Heart left ventricle (tissue), 16 donors: ENCODE measurements around the gene PCNX1. TPM values are rescaled to one million over a fixed set of nuclear protein-coding genes. Genes with fewer than 3 reads are reported as not detected.
"Not testable (repeated sequence)": the region's sequence is repeated elsewhere in the genome, so short reads cannot be mapped to it uniquely, and the experiment has no call there.

ENCODE experiments used
- ATAC-seq, 4 donors: fragments of 200-7000 bp; cut with Tn5 transposase; one replicate each; pipeline ENCODE4 v1.9.1; 2020 to 2022; ENCODE audit warnings: moderate library complexity in 4 of 4, mild to moderate bottlenecking in 3 of 4, moderate number of reproducible peaks in 1 of 4
- DNase-seq, 5 donors: peaks; one replicate each; pipeline ENCODE4 v3.0.0-alpha.2; 2020
- H3K27ac ChIP-seq, 12 donors: fragments of 200-600 bp; sonication (generic) in 4 of 12; one replicate each; pipeline versions ENCODE4 v1.5.0 to v1.8.0; 2016 to 2022; ENCODE audit warnings: mild to moderate bottlenecking in 2 of 12
- H3K27me3 ChIP-seq, 9 donors: fragments of 200-600 bp; sonication (generic) in 2 of 9; one replicate each; pipeline versions ENCODE4 v1.5.1 to v1.8.0; 2016 to 2022; ENCODE audit warnings: mild to moderate bottlenecking in 3 of 9
- H3K36me3 ChIP-seq, 9 donors: fragments of 200-600 bp; sonication (generic) in 2 of 9; one replicate each; pipeline versions ENCODE4 v1.5.0 to v1.8.0; 2018 to 2022; ENCODE audit warnings: mild to moderate bottlenecking in 2 of 9
- H3K4me1 ChIP-seq, 12 donors: fragments of 200-600 bp; sonication (generic) in 4 of 12; one replicate each; pipeline versions ENCODE4 v1.5.0 to v1.8.0; 2016 to 2022; ENCODE audit warnings: mild to moderate bottlenecking in 3 of 12
- H3K4me3 ChIP-seq, 12 donors: fragments of 200-600 bp; sonication (generic) in 4 of 12; one replicate each; pipeline versions ENCODE4 v1.5.0 to v1.8.0; 2017 to 2022; ENCODE audit warnings: mild to moderate bottlenecking in 9 of 12, moderate library complexity in 4 of 12
- H3K9me3 ChIP-seq, 12 donors: fragments of 200-600 bp; sonication (generic) in 4 of 12; one replicate each; pipeline versions ENCODE4 v1.5.0 to v1.8.0; 2016 to 2022; ENCODE audit warnings: mild to moderate bottlenecking in 1 of 12
- CTCF ChIP-seq, 12 donors: fragments of 200-600 bp; sonication (generic) in 4 of 12; IDR thresholded peaks; one replicate each; pipeline versions ENCODE4 v1.5.0 to v1.8.0; 2018 to 2022; ENCODE audit warnings: antibody characterized with exemption in 12 of 12, mild to moderate bottlenecking in 5 of 12
- POLR2A ChIP-seq, 2 donors: fragments of 450-650 bp; IDR thresholded peaks; one replicate each; pipeline ENCODE4 v1.6.1; 2017; ENCODE audit warnings: antibody characterized with exemption in 2 of 2, mild to moderate bottlenecking in 2 of 2, moderate library complexity in 2 of 2
- WGBS, 4 donors: extraction: QIAGEN DNeasy Blood & Tissue Kit in 2 of 4; methylation state at CpG; one replicate each; pipeline versions ENCODE4 v1.1.5 to v1.1.7; 2013 to 2018; 5-methylcytosine and 5-hydroxymethylcytosine counted together
- intact Hi-C, 10 donors: fragments of 100-400 bp; cut with DNase I; formaldehyde crosslinking; loops; one replicate each; pipeline versions ENCODE4 v1.11.1 to v1.14.2; 2022
- polyA plus RNA-seq, 2 donors: library from polyadenylated mRNA; stranded (reverse); fragments of 200-250 nt; gene quantifications; one replicate each; pipeline ENCODE4 v1.2.3, GENCODE V29; 2013
- total RNA-seq, 9 donors: library from RNA; depleted of rRNA in 2 of 9; stranded (reverse); fragments of >200 nt in 2 of 9; fragmentation: NEBNext Ultra II Directional in 3 of 9; extraction: Animal tissue kit (Norgen Biotek cat#: 25700) in 3 of 9; gene quantifications; one replicate each; pipeline versions ENCODE4 v1.1.0 to v1.2.4, GENCODE V29; 2016 to 2023
- donor health status: ischemic (EF 13 %, LVEDD 7.1; RV severe dilation, severe dysfunction).
- donor health status: healthy with polysubstance abuse.
- donor health status: DM: no; HTN: yes; CAD: no.
- donor health status: DM: no; HTN: no; CAD: no.
- donor health status: ischemic (EF 25% LVEDD 6.9; RV normal size, moderate dysfunction).
- donor health status: ischemic (EF 25% LVEDD 5.7; RV mildly dilated, moderate dysfunction).
- donor health status: healthy.
- donor health status: DM: yes; HTN: yes; CAD: no.
- donor health status: ischemic (EF 35%, LVEDD 5.7; RV mildly dilated, moderate dysfunction).
- donor health status: nonischemic (EF 11% LVEDD 7.7; RV severe dilation, severe dysfunction).
- donor health status: DM: yes; HTN: yes; CAD: no.
- donor health status: PGD.
- donor health status: ischemic (EF 29% LVEDD 5.4; RV normal size, mild dysfunction).
- donor health status: nonischemic (EF 23%, LVEDD 6.1; RV moderate dilation, normal function).

Gene PCNX1
- total and polyA plus RNA-seq, 11 donors = 6.1 to 64.7 (median 52.7) TPM

GRCh38 chr14:71142375-71143038 lies 235.2 kb downstream of the PCNX1 start:
- H3K4me1 ChIP-seq = peaks cover 0 to 33% (median 0%) of the 10 kb centered on the region in 12 donors
- no peaks in the 10 kb centered on the region for H3K27me3 ChIP-seq
- peaks cover 0 to 2% (median 0%) of the 10 kb centered on the region in 12 donors for H3K9me3 ChIP-seq
- DNase-seq (no peak), ATAC-seq (peak in 1 of 4 donors; percentile 57)
- WGBS, 4 donors = 87 to 100% (median 90%) methylated on average over 3 of the region's 3 CpGs
- H3K27ac ChIP-seq = peak overlapping the region in 1 of 12 donors; percentile 62
- H3K36me3 ChIP-seq = no peaks in the 10 kb centered on the region
- intact Hi-C loops = loop anchor here in 3 of 10 donors (5.0 to 10.0 kb wide), 3 partner anchors 180 to 1282 kb away; partner anchors contain the start of gene SIPA1L1 (in 1 of the 3)
- TF ChIP-seq CTCF (IDR thresholded peaks at IDR 0.05) (no peak), POLR2A (IDR thresholded peaks at IDR 0.05) (no peak)
- H3K4me3 ChIP-seq = no peak overlapping the region

DNA sequence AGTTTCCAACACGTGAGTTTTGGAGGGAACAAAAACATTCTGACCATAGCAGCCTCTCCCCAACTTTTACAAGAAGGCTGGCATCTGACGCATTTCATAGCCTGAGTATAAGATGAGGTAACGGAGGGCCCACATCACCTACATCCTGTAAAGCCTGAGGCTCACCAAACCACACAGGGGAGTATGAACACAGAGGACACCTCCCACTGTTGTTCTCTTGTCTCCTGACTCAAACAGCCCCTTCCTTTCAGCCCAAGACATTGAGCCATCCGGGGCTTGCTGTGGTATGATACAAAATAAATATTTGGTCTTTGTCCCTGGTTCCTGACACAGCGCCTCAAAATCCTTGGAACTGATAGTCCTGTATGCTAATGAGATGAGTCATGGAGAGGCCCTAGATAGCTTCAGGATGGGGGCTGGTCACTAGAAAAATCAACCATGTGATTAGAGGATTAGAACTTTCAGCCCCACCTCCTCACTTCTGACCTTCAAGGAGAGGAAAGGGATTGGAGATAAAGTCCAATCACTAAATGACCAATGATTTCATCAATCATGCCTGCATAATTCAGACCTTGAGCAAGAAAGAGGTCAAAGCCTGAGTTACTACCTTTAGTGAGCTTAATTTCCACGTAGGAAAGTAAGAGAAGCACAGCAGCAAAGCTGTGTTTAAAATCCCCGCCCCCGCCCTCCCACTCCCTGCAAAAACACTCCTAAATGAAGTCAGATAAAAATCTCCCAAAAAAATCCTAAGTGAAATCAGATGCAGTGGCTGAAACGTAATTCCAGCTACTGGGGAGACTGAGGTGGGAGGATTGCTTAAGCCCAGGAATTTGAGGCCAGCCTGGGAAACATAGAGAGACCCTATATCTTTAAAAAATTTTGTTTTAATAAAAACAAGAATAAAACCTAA lies 236.4 kb downstream of the PCNX1 start:
- TF ChIP-seq POLR2A (IDR thresholded peaks at IDR 0.05) (no peak), CTCF (IDR thresholded peaks at IDR 0.05) (no peak)
- DNase-seq (no peak), ATAC-seq (peak in 1 of 4 donors; percentile 10)
- H3K4me3 ChIP-seq = no peak overlapping the region
- no peaks in the 10 kb centered on the region for H3K27me3 ChIP-seq
- peaks cover 0 to 33% (median 0%) of the 10 kb centered on the region in 12 donors for H3K4me1 ChIP-seq
- peak overlapping the region in 1 of 12 donors; percentile 62 for H3K27ac ChIP-seq
- intact Hi-C loops = loop anchor here in 3 of 10 donors (5.0 to 10.0 kb wide), 3 partner anchors 179 to 1281 kb away; partner anchors contain the start of gene SIPA1L1 (in 1 of the 3)
- no peaks in the 10 kb centered on the region for H3K36me3 ChIP-seq
- peaks cover 0 to 3% (median 0%) of the 10 kb centered on the region in 12 donors for H3K9me3 ChIP-seq
- 81 to 86% (median 83%) methylated on average over 9 of the region's 9 CpGs for WGBS, 4 donors

DNA sequence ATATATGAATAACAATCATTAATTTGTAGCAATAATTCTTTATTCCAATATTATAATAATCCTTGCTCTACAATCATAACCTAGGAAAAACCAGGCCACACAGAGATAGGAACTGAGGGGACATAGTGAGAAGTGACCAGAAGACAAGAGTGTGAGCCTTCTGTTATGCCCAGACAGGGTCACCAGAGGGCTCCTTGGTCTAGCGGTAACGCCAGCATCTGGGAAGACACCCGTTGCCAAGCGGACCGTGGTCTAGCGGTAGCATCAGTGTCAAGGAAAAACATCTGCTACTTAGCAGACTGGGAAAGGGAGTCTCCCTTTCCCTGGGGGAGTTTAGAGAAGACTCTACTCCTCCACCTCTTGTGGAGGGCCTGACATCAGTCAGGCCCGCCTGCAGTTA lies 240.1 kb downstream of the PCNX1 start:
- H3K27me3 ChIP-seq, ATAC-seq, H3K27ac ChIP-seq, H3K4me3 ChIP-seq, H3K36me3 ChIP-seq, DNase-seq: not testable (repeated sequence)
- Histone ChIP-seq H3K9me3 (peaks cover 0 to 25% (median 16%) of the 10 kb centered on the region in 12 donors), H3K4me1 (peaks cover 0 to 15% (median 0%) of the 10 kb centered on the region in 12 donors)
- intact Hi-C loops = loop anchor here in 1 of 10 donors (10.0 kb wide), 1 partner anchor 1277 kb away; no protein-coding TSS in a partner anchor
- WGBS, 4 donors = 75 to 90% (median 83%) methylated on average over 7 of the region's 7 CpGs

DNA sequence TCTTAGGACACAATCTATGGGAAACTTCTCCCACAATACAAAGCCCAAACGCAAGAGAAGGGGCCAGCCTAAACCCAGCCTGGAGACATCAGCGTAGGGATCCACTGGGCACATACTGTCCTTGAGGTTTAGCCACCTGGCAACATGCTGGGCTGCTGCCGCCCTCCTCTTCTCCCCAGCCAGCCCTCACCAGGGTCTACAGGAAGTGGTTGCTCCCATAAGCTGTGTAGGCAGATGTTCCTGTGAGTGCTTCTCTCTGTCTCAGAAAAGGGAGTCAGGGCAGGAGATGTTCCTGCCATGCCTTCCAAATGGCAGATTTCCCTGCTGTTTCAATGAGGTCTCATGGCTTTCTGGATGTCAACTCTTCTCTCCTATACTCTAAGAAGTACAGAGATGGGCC lies 241.4 kb downstream of the PCNX1 start:
- peaks cover 0 to 25% (median 16%) of the 10 kb centered on the region in 12 donors for H3K9me3 ChIP-seq
- TF ChIP-seq POLR2A (IDR thresholded peaks at IDR 0.05) (no peak), CTCF (IDR thresholded peaks at IDR 0.05) (no peak)
- intact Hi-C loops = loop anchor here in 1 of 10 donors (10.0 kb wide), 1 partner anchor 1276 kb away; no protein-coding TSS in a partner anchor
- H3K4me1 ChIP-seq = peaks cover 0 to 2% (median 0%) of the 10 kb centered on the region in 12 donors
- no peaks in the 10 kb centered on the region for H3K27me3 ChIP-seq
- H3K4me3 ChIP-seq = no peak overlapping the region
- no peaks in the 10 kb centered on the region for H3K36me3 ChIP-seq
- DNase-seq = no peak
- ATAC-seq = no peak
- no peak overlapping the region for H3K27ac ChIP-seq
- 81 to 93% (median 91%) methylated on average over 3 of the region's 3 CpGs for WGBS, 4 donors
